ENCODE results near the gene KHK. TPM values are rescaled to one million over a fixed set of nuclear protein-coding genes. Genes with fewer than 3 reads are reported as not detected.
"Not testable (repeated sequence)": the region's sequence is repeated elsewhere in the genome, so short reads cannot be mapped to it uniquely, and the experiment has no call there.

The KHK gene
- total RNA-seq, 2 donors from 2014 or later, result 0.91 to 7.0 TPM

DNA sequence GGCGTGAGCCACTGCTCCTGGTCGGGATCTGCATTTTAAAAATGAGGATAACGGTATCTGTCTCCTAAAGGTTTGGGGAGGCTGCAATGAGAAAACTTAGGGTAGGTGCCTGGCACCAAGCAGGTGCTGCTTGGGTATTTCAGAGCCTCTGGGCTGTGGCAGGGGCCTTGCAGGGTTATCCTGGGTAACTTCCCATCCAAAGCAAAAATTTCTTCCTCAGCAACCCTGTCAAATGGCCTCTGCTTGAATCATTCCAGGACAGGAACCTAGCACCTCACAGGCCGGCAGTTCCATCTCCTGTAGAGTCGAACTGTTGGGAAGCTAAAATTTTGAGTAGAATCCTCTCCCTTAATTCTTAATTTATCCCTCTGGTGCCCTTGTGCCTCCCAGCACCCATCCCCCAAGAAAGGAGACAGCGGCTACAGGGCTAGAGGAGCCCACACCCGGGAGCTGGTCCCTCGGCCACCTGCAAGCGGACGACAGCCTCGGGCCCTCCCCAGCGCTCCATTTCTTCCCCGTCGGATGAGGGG lies 31.5 kb downstream of the KHK start:
- no peak for TF ChIP-seq POLR2AphosphoS5 (IDR thresholded peaks at IDR 0.05)
- no peak for TF ChIP-seq POLR2A (IDR thresholded peaks at IDR 0.05)
- TF ChIP-seq, protein P1, sequence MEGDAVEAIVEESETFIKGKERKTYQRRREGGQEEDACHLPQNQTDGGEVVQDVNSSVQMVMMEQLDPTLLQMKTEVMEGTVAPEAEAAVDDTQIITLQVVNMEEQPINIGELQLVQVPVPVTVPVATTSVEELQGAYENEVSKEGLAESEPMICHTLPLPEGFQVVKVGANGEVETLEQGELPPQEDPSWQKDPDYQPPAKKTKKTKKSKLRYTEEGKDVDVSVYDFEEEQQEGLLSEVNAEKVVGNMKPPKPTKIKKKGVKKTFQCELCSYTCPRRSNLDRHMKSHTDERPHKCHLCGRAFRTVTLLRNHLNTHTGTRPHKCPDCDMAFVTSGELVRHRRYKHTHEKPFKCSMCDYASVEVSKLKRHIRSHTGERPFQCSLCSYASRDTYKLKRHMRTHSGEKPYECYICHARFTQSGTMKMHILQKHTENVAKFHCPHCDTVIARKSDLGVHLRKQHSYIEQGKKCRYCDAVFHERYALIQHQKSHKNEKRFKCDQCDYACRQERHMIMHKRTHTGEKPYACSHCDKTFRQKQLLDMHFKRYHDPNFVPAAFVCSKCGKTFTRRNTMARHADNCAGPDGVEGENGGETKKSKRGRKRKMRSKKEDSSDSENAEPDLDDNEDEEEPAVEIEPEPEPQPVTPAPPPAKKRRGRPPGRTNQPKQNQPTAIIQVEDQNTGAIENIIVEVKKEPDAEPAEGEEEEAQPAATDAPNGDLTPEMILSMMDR (IDR thresholded peaks at IDR 0.05), result no peak
- no peaks in the 10 kb centered on the region for H3K9me3 ChIP-seq
- intact Hi-C loops (cut with DNase I), result no loop called here
- WGBS, result 25% methylated on average over 14 of the region's 14 CpGs
- DNase-seq (ENCODE audit: low spot score), result no peak
- H3K36me3 ChIP-seq, result no peaks in the 10 kb centered on the region
- H3K27ac ChIP-seq, result no peak overlapping the region
- peaks cover 3% of the 10 kb centered on the region for H3K4me1 ChIP-seq (replicated peaks)
- H3K27me3 ChIP-seq (replicated peaks; ENCODE audit: insufficient read depth), result no peaks in the 10 kb centered on the region
- peak overlapping the region; percentile 28 to 36 for H3K4me3 ChIP-seq

- DNase-seq (ENCODE audit: low spot score), result no peak
- Histone ChIP-seq H3K4me1 (replicated peaks) (peaks cover 3% of the 10 kb centered on the region), H3K27me3 (replicated peaks; ENCODE audit: insufficient read depth) (no peaks in the 10 kb centered on the region), H3K4me3 (peak within 1 kb of the TSS; percentile 28 to 36), H3K27ac (no peak within 1 kb of the TSS), H3K9me3 (no peaks in the 10 kb centered on the region), H3K36me3 (no peaks in the 10 kb centered on the region)
- TF ChIP-seq POLR2A (IDR thresholded peaks at IDR 0.05), result no peak
- TF ChIP-seq, protein P1 (IDR thresholded peaks at IDR 0.05), result no peak
- no peak for TF ChIP-seq POLR2AphosphoS5 (IDR thresholded peaks at IDR 0.05)
- WGBS, result 6% methylated on average over 29 of the region's 84 CpGs
- intact Hi-C loops (cut with DNase I), result no loop called here
These were observed 32.2 kb downstream of the KHK start, which contains the start of gene CGREF1 for GRCh38 chr2:27118525-27119329. TSS of gene CGREF1 (minus strand) at chr2:27119128. CDS start at chr2:27104366, 14,762 bp downstream.

GRCh38 chr2:27119330-27119670 lies 32.7 kb downstream of the KHK start:
- 83% methylated on average over 8 of the region's 8 CpGs for WGBS
- H3K9me3 ChIP-seq; H3K27ac ChIP-seq; H3K27me3 ChIP-seq (replicated peaks; ENCODE audit: insufficient read depth); H3K36me3 ChIP-seq; DNase-seq (ENCODE audit: low spot score); H3K4me1 ChIP-seq (replicated peaks); intact Hi-C loops (cut with DNase I): not testable (repeated sequence)
- H3K4me3 ChIP-seq, result peak overlapping the region; percentile 28 to 36

DNA sequence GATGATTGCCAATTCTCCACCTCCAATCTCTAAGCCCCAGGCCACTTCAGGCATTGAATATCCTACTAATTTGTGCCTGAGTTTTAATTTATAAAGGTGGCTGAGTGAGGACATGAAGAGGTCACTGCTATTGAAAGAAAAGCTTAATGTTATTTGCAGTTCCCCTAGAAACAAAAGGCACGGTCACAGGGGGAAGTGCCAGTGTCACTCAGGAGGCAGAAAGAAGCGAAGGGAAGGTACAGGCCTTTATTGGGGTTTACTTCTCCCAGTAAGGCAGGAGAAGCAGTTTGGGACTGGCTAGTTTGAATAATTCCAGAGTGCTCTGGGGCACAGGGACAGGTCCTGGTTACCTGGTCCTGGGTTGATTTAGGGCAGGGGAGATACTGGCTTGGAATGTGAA lies 35.3 kb downstream of the KHK start:
- H3K4me1 ChIP-seq (replicated peaks), result peaks cover 3% of the 10 kb centered on the region
- no peaks in the 10 kb centered on the region for H3K27me3 ChIP-seq (replicated peaks; ENCODE audit: insufficient read depth)
- intact Hi-C loops (cut with DNase I), result loop anchor here (5.0 kb wide), 1 partner anchor 85 kb away; no protein-coding TSS in a partner anchor
- no peak overlapping the region for H3K4me3 ChIP-seq
- no peaks in the 10 kb centered on the region for H3K9me3 ChIP-seq
- DNase-seq (ENCODE audit: low spot score), result no peak
- H3K27ac ChIP-seq, result no peak overlapping the region
- H3K36me3 ChIP-seq, result no peaks in the 10 kb centered on the region
- WGBS, result 79% methylated on average over 2 of the region's 2 CpGs
- TF ChIP-seq POLR2A (IDR thresholded peaks at IDR 0.05) (no peak), POLR2AphosphoS5 (IDR thresholded peaks at IDR 0.05) (no peak)
- TF ChIP-seq, protein P1 (IDR thresholded peaks at IDR 0.05), result no peak

DNA sequence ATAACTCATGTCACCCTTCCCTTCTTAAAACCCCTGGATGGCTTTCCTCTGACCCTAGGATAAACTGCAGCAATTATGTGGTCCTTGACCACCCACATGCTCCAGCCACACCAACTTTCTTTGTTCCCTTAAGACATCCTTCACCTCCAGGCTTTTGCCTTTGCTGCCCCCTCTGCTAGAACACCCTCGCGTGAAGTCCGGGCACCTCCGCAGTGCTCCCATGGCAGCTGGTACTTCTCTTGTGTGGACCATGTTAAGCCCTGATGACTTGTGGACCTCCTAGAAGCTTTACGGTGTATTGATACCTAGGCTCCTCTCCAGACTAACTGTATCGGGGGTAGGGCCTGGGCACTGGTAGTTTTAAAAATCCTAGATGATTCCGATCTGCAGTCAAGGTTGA lies 36.2 kb downstream of the KHK start:
- intact Hi-C loops (cut with DNase I), result loop anchor here (5.0 kb wide), 1 partner anchor 85 kb away; no protein-coding TSS in a partner anchor
- no peak for DNase-seq (ENCODE audit: low spot score)
- H3K9me3 ChIP-seq, result no peaks in the 10 kb centered on the region
- TF ChIP-seq, protein P1 (IDR thresholded peaks at IDR 0.05), result no peak
- TF ChIP-seq POLR2A (IDR thresholded peaks at IDR 0.05) (no peak), POLR2AphosphoS5 (IDR thresholded peaks at IDR 0.05) (no peak)
- WGBS, result 90% methylated on average over 7 of the region's 7 CpGs
- H3K36me3 ChIP-seq, result no peaks in the 10 kb centered on the region
- no peak overlapping the region for H3K27ac ChIP-seq
- peaks cover 3% of the 10 kb centered on the region for H3K4me1 ChIP-seq (replicated peaks)
- H3K4me3 ChIP-seq, result no peak overlapping the region
- no peaks in the 10 kb centered on the region for H3K27me3 ChIP-seq (replicated peaks; ENCODE audit: insufficient read depth)

All from prostate gland (tissue), 2 donors.